H54 (cell line): ENCODE data around the gene SPRN.
"Not testable (repeated sequence)": the region's sequence is repeated elsewhere in the genome, so short reads cannot be mapped to it uniquely, and the experiment has no call there.

Experiments used
- DNase-seq: peaks from one replicate; pipeline ENCODE4 v3.0.0; 2011; ENCODE audit warnings: low spot score, mixed read lengths; ENCODE audit not compliant: insufficient read length
- FAIRE-seq: peaks from 3 replicates; lab custom pipeline; 2011; peaks lifted over from hg19 to GRCh38; lab: Jason Lieb, UNC
- POLR2A ChIP-seq: IDR thresholded peaks from 2 replicates; pipeline ENCODE4 v1.6.1; 2011; ENCODE audit warnings: low read depth, mild to moderate bottlenecking, low read length

Gene SPRN

DNA sequence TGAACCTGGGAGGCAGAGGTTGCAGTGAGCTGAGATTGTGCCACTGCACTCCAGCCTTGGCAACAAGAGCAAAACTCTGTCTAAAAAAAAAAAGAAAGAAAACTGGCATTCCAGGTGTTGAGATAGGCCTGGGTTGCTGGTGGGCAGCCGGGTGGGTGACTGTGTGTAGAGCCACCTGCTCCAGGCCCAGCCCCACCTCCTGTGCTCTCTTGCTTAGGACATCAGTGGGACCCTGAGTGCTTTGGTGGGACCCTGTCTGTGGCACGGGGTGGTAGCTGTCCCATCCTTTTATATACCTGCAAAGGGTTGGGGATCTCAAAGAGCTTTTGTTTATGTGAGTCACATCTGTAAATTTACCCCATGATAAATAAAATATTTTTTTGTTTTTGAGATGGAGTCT lies 39.2 kb downstream of the SPRN start:
- DNase-seq = no peak
- no peak for TF ChIP-seq POLR2A
- no peak for FAIRE-seq

- DNase-seq (no peak), FAIRE-seq (no peak)
- no peak for TF ChIP-seq POLR2A
Observed at GRCh38 chr10:133384071-133384470, 40.4 kb downstream of the SPRN start.

- TF ChIP-seq POLR2A = no peak
- no peak for DNase-seq
- no peak for FAIRE-seq
Observed at GRCh38 chr10:133383551-133383950, 40.9 kb downstream of the SPRN start.

GRCh38 chr10:133381036-133381435 lies 43.4 kb downstream of the SPRN start:
- TF ChIP-seq POLR2A = no peak
- FAIRE-seq (no peak), DNase-seq (no peak)

DNA sequence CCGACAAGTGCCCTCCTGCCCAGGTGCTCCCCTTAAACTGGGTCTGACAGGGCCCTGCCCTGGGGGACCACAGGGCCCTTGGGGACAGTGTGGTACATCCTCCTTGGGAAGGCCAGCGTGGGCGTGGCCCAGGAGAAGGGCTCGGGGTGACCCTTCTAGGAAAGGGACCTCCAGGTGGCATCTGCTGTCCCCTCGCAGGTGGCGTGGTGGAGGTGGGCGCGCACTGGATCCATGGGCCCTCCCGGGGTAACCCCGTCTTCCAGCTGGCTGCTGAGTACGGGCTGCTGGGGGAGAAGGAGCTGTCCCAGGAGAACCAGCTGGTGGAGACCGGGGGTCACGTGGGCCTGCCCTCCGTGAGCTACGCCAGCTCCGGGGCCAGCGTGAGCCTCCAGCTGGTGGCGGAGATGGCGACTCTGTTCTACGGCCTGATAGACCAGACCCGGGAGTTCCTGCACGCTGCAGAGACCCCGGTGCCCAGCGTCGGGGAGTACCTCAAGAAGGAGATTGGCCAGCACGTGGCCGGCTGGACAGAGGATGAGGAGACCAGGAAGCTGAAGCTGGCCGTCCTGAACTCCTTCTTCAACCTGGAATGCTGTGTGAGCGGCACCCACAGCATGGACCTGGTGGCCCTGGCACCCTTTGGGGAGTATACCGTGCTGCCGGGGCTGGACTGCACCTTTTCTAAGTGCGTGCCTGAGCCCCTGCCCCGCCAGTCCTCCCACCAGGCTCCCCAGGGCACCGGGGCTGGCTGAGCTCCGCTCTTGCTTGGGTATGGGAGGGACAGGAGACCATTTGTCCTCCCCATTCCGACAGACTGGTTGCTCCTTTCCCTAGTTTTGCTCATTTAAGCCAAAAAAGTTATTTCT lies 44.4 kb downstream of the SPRN start:
- FAIRE-seq (no peak), DNase-seq (no peak)
- TF ChIP-seq POLR2A = no peak

- FAIRE-seq (no peak), DNase-seq (peak; percentile 72)
- TF ChIP-seq POLR2A = peak; percentile 36; the same call in 1 of the 2 replicates
Observed at GRCh38 chr10:133379152-133379800, 45.1 kb downstream of the SPRN start, which contains the start of gene PAOX. PAOX (plus strand) TSS chr10:133379262; CDS start chr10:133379317, 55 bp downstream.

- no peak for TF ChIP-seq POLR2A
- DNase-seq (no peak), FAIRE-seq (no peak)
Observed at GRCh38 chr10:133378251-133379096, 46.0 kb downstream of the SPRN start.

DNA sequence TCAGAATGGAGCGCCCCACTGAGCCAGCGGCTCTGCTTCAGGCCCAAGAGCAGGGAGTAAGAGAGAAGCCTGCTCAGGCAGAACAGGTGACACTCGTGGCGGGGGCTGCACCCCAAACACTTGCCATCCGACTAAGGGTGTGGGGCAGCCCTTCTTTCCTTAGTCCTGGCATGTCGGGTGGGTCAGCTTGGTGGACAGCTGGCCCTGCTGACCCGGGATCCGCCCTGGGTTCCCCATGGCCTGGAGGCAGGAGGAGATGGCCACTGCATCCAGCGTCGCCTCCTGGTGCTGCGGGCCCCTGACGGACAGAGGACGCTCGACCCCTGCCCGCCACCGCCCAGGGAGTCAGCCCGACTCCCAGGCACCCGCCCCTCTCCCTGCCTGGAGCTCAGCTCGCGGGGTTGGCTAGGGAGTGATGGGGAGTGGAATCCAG lies 46.6 kb downstream of the SPRN start:
- TF ChIP-seq POLR2A = no peak
- DNase-seq (no peak), FAIRE-seq (no peak)

DNA sequence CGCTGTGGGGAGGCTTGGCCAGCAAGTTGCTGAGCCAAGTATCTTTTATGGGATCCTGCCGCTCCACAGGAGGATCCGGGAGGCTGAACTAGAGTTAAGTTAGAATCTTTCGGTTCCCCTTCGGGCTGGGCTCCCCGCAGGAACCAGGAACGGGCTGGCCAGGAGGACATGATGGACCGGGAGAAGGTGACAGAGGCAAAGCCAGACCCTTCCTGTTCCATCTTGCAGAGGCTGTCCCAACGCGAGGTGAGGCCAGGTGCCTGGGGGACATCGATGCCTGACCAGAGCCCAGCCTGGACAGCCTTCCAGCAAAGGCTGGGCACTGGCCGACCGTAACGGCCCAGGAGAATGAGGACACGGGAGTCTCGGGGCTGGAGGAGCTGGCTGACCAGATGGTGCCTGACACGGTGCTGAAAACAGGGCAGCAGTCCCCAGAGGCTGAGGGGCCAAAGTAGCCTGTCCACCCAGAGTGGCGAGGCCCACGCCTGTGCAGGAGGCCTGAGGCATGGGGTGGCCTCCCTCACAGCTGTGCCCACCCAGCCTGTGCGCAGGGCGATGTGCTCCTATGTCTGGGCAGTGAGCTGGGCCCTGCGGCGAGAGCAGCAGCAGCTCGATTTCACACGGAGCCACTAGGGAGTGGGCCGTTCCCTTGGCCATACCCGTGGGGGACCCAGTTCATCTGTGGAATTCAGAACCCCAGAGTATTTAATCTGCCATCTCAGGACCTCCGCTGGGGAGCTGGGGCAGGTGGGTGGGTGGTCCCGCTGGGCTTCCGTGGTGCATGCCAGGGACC lies 47.2 kb downstream of the SPRN start:
- no peak for FAIRE-seq
- TF ChIP-seq POLR2A = no peak
- DNase-seq = no peak

GRCh38 chr10:133376183-133376582 lies 48.2 kb downstream of the SPRN start:
- not testable (repeated sequence) for DNase-seq, FAIRE-seq

DNA sequence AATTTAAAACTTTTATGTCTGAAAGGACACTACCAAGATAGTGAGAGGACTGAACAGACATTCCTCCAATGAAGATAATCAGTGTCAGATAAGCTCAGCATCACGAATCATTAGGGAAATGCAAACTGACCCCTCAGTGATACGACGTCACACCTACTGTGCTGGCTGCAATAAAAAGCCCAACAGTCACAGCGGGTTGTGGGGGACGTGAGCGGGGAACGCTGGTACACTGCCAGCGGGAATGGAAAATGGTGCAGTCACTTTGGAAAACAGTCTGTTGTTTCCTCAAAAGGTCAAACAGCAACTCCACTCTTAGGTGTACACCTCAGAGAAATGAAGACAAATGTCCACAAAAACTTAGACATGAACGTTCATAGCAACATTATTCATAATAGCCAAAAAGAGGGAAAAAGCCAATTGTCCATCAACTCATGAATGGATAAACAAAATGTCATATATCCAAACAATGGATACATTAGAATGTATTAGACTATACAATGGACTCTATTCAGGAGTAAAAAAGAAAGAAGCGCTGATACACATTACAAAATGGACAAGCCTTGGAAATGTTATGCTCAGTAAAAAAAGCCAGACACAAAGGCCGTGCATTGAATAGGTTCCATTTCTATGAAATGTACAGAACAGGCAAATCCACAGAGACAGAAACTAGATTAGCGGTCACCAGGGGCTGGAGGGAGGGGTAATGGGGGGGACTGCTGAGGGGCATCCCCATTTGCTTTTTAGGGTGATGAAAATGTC lies 48.9 kb downstream of the SPRN start:
- DNase-seq (no peak), FAIRE-seq (no peak)
- TF ChIP-seq POLR2A = no peak
